NCI-H345 treated with DMSO at 0.1 percent for 48 hours (cell line): ENCODE data around the gene PELO.
"Not testable (repeated sequence)": the region's sequence is repeated elsewhere in the genome, so short reads cannot be mapped to it uniquely, and the experiment has no call there.

Experiments
- DNase-seq: peaks from one replicate; lab custom pipeline; 2025; ENCODE audit not compliant: unreplicated experiment; lab: John Stamatoyannopoulos, UW

The PELO gene

DNA sequence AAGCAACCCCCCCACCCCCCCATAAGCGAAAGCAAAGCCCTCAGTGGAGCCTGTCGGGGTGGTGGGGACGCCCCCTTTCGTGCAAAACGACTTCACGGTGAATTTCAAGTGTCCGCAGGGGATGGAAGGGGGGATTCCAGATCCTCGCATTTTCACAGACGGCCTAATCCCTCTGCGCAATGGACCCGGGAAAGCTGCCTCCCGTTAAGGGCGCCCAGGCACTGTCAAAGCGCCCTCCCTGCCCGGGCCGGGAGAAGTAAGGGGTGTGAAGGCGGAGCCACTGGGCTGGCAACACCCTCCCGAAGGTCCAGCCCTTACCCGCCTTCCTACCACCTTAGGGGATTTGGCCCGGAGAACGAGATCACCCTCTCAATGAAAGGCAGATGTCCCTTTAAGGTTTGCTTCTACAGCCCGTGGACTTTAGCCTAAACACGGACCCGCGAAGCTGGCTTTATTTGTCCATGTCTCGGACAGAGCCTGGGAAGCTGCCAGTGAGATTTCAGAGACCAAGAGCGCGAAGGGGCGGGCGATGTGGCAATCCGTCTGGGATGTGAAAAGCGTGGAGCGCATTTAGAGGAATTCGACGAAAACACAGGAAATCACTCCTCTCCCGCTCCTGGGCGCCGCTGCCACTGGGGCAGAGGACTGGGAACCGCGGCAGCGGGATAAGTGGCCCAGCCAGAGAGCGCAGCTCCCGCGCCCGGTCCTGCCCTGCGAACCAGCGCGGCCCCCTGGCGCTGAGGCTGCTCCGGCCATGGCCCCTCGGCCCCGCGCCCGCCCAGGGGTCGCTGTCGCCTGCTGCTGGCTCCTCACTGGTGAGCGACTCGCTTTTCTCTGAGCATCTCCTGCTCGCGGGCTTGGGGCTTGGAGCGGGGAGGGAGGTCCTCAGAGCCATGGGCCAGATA lies at the start of gene PELO, which contains the start of gene ITGA1:
Gene PELO, plus strand, starts transcription at position 317 of the 905 bp plus-strand sequence. CDS start 12,479 bp downstream, outside the sequence.
Gene ITGA1, plus strand, starts transcription at position 317 of the 905 bp plus-strand sequence. Its CDS starts 438 bp downstream, at position 755.
- peak; percentile 75 for DNase-seq

DNA sequence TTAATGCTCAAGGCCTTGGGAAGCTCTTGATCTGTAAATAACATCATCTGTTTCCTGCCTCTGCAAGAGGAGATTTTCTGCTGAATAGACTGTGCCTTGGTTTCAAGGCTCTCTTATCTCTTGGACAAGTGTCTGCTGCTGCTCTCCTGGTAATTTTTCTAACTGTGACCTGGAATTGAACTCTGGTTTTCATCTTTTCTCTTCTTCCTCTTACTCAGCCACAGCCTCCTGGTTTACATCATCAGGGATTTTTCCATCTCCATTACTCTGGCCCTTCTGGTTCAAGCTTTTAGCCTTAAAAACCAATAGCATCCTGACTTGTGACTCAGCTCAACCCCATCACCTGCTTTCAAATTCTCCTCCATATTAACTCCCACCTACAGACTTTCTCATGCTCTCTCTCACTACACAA lies 49.6 kb upstream of the PELO start:
- DNase-seq = no peak

DNA sequence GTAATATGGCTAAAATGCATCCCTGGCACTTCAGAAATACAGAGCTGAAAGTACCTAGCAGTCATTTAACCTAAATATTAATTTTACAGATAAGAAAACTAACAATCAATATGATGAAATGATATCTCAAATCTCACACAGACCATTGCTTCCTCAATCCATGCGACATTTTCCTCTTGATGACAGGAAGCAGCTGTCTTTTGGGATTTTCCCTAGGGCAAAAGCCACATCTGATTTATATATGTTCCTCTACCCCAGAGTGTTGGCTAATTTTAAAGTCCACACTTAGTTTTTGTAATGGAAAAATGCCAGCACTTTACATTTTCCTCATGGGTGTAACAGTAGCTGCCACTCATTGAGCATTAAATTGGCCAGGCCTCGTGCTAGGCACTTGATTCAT lies 47.7 kb upstream of the PELO start:
- no peak for DNase-seq

DNA sequence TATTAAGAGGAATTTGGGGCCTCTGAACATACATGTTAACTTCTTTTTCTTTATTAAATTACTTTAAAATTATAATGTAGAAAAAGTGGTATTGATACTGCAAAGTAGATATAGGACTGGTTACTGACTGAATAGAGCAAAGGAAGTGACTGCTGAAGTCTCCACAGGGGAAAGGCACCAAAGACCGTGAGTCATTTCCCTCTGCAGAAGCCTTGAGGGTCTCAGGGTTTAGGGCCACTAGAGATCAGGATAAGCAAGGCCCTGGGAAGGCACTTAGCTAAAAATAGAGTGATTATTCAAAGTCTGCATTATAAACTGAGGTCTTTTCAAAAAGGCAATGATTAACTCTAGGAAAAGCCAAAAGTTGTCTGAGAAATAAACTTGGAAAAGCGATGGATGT lies 44.7 kb upstream of the PELO start:
- DNase-seq = no peak

DNA sequence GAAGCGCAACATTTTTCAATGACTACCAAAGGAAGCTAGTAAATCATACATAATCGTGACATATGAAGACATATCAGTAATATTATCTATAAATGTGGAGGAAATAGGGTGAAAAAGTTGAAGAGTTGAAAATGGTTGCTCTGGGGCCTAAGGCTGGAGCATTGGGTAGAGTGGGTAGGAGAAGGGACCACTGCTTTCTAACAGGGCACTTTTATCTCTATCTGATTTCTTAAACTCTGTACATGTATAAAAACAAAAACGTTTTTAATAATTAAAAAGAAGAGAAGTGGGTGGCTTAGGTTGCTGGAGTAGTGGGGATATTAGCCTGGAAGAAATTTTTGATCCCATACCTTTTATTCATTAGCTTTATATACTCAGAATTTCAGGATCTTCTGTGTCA lies 44.2 kb upstream of the PELO start:
- no peak for DNase-seq

DNA sequence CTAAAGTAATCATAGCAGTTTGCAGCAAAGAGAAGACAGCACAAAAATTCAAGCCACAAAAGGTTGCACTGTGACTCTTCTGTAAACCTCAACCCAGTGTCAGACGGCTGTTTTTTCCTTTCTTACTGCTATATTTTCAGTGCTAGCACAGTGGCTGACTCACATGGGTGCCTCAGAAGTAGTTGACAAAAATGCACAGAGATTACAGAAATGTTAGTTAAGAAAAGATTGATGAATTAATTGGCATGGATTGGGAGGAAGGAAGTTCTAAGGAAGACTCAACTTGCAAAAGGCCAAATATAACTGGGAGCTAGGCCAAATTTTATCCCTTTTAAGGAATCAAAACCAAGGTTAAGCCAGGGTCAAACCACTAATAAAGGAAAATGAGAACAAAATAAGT lies 43.7 kb upstream of the PELO start:
- no peak for DNase-seq

DNA sequence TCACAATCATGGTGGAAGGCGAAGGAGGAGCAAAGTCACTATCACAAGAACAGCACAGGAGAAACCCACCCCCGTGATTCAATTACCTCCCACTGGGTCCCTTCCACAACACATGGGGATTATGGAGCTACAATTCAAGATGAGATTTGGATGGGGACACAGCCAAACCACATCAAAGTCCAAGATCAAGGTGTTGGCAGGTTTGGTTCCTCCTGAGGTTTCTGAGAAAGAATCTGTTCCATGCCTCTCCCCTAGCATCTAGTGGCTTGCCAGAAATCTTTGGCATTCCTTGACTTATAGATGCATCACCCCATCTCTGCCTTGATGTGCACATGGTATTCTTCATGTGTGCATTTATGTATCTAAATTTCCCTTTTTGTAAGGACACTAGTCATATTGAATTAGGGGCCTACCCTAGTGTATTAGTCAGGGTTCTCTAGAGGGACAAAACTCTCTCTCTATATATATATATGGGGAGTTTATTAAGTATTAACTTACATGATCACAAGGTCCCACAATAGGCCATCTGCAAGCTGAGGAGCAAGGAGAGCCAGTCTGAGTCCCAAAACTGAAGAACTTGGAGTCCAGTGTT lies 42.8 kb upstream of the PELO start:
- not testable (repeated sequence) for DNase-seq

DNA sequence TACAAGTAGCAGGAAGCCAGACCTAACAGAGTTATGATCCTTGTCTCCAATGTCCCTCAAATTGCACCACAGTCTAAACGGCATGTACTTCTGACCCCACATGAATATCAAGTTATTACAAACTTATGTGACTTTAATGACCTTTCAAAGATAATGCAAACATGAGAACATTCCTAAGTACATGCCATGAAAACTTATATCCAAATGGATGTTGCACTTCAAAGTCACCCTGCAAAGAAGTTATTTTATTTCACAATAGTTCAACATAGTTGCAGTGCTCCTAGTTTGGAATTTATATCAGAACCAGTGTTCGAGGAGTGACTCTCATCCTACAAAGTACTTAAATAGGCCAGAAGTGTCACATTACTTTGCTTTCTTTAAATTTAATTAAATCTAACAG lies 41.2 kb upstream of the PELO start:
- no peak for DNase-seq

GRCh38 chr5:52748590-52748989 lies 39.1 kb upstream of the PELO start:
- no peak for DNase-seq

DNA sequence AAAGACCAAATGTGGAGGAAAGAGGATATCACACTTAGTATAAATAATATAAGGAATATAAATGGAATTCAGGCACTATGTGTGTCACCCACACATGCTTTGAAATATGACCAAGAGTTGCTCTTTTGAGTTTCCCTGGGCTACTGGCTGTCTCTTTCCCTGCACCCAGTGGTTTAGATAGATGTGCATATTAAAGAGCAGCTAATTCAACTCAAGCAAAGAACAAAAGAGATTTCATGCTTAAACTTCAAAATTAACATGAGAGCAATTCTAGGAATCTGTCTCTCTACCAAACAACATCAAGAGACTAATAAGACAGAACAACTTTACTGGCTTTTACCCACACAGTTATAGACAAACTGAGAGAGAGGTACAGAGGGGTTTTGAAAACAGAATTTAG lies 38.0 kb upstream of the PELO start:
- DNase-seq = no peak

- DNase-seq = no peak
These were observed 36.6 kb upstream of the PELO start for GRCh38 chr5:52751137-52751536.

DNA sequence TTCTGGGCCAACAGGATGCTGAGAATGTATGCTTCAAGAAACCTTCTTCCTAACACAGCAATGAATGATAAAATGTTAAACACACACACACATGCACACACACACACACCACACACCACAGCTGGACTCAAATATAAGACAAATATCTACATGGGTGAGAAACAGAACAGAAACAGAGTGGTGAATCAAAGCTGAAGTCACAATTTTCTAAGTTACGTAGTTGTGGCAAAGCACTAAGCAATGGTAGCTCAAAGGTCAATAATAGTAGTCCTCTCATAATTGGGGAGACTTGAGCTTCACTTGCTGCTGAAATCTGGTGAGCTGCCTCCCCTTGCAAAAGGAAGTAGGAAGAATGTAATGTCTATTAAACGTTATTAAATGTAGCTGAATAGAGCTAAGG lies 33.7 kb upstream of the PELO start:
- DNase-seq = no peak

GRCh38 chr5:52757527-52757926 lies 30.2 kb upstream of the PELO start:
- DNase-seq = no peak

GRCh38 chr5:52758014-52758413 lies 29.7 kb upstream of the PELO start:
- DNase-seq = no peak

GRCh38 chr5:52759331-52759730 lies 28.4 kb upstream of the PELO start:
- DNase-seq = no peak

GRCh38 chr5:52760695-52761366 lies 26.9 kb upstream of the PELO start:
- DNase-seq = no peak

GRCh38 chr5:52767217-52767743 lies 20.4 kb upstream of the PELO start:
- no peak for DNase-seq

- DNase-seq = no peak
These were observed 19.8 kb upstream of the PELO start for GRCh38 chr5:52767766-52768480.

DNA sequence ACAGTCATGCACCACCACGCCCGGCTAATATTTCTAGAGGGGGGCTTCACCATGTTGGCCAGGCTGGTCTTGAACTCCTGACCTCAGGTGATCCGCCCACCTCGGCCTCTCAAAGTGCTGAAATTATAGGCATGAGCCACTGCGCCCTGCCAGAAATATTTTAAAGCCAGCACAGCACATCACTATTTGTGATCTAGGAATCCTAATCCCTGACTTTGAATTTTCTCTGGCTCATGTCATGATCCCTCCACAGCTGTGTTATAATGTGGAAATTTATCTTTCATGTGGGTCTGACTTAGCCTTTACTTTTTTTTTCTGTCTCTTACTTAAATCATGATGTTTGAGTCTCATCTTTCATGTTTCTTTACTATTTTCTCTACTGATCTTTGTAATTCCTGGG lies 18.7 kb upstream of the PELO start:
- DNase-seq = no peak

DNA sequence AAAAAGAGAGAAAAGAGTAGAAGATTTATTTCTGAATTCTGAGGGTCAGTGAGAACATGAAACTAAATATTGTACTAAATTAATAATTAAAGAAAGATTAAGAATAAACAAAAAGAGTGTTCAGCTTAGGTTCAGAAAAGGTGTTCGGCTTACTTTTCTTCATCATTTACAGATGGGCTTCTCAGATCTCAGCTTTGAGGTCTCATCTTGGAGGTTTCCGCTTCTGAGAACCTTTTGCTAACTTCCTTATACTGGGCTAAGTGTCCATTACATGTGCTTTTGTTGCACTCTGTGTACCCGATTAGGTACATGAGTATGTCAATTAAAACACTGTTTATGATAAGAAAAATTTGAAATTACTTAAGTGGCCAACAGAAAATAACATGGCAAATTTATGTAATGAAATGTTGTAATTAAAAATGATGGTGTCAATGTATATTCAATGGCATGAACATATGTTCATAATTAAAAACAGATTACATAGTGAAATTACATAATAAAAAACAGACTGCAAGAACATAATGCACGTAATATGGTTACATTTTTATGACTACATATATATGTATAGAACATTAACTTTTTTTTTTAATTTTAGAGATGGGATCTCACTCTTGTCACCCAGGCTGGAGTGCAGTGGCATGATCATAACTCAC lies 17.3 kb upstream of the PELO start:
- DNase-seq = no peak
